Measurements from ENCODE around the gene PRUNE2. TPM values are rescaled to one million over a fixed set of nuclear protein-coding genes. Genes with fewer than 3 reads are reported as not detected.

PRUNE2 gene
- polyA plus RNA-seq, 1 of the 3 experiments (the other 2 are of a cell fraction), result 13.0 TPM

- 27% methylated on average over 3 of the region's 3 CpGs for WGBS (ENCODE audit: low lambda C conversion rate)
- no peak overlapping the region for H3K4me2 ChIP-seq
- CTCF ChIA-PET, result interaction anchor here (0.7 to 1.3 kb wide), 2 partner anchors 212 to 240 kb away, joined by 3 read pairs; no protein-coding TSS in a partner anchor
Measured at GRCh38 chr9:76756941-76757673, 148.8 kb downstream of the PRUNE2 start.

More at GRCh38 chr9:76756941-76757673, 148.8 kb downstream of the PRUNE2 start:
- Histone ChIP-seq H3K79me2 (ENCODE audit: insufficient read depth) (no peaks in the 10 kb centered on the region), H3K36me3 (replicated peaks in 1 of 2; ENCODE audit: control insufficient read depth in 1 of 2, insufficient read depth in 2 of 2, low read length in 1 of 2) (no peaks in the 10 kb centered on the region), H3K4me1 (ENCODE audit: control insufficient read depth in 1 of 2, insufficient read depth in 2 of 2, low read depth in 1 of 2, low read length in 1 of 2) (no peaks in the 10 kb centered on the region), H3K9me2 (no peaks in the 10 kb centered on the region), H3F3A (replicated peaks; ENCODE audit: insufficient read depth) (no peaks in the 10 kb centered on the region), H3K27ac (ENCODE audit: low read depth in 2 of 2, low read length in 1 of 2) (no peak overlapping the region), H3K4me3 (ENCODE audit: low read depth in 2 of 2, low read length in 1 of 2) (no peak overlapping the region), H3K9me3 (no peaks in the 10 kb centered on the region), H3K9ac (no peak overlapping the region), H4K20me1 (ENCODE audit: insufficient read depth) (no peaks in the 10 kb centered on the region), H3K27me3 (ENCODE audit: insufficient read depth) (peaks cover 47% of the 10 kb centered on the region), H2AFZ (ENCODE audit: low read depth) (no peak overlapping the region)
- POLR2A ChIA-PET, result no interaction called here
- TF ChIP-seq TAF1 (IDR thresholded peaks at IDR 0.05; ENCODE audit: borderline replicate concordance, low read depth, low read length) (no peak), RXRA (IDR thresholded peaks at IDR 0.05; ENCODE audit: borderline replicate concordance, low read depth) (no peak), JUND (IDR thresholded peaks at IDR 0.05) (no peak), TEAD4 (IDR thresholded peaks at IDR 0.05; ENCODE audit: borderline replicate concordance, insufficient read depth) (no peak), FOSL2 (IDR thresholded peaks at IDR 0.05; ENCODE audit: borderline replicate concordance, low read depth) (no peak), TCF12 (IDR thresholded peaks at IDR 0.05) (no peak), FOXM1 (IDR thresholded peaks at IDR 0.05; ENCODE audit: low read depth) (no peak), GABPA (IDR thresholded peaks at IDR 0.05; ENCODE audit: low read depth) (no peak), ZBTB33 (IDR thresholded peaks at IDR 0.05; ENCODE audit: borderline replicate concordance, low read depth) (no peak), MXI1 (IDR thresholded peaks at IDR 0.05; ENCODE audit: low read depth, low read length) (no peak), RCOR1 (IDR thresholded peaks at IDR 0.05; ENCODE audit: low read length) (no peak), EP300 (IDR thresholded peaks at IDR 0.05; ENCODE audit: borderline replicate concordance in 1 of 2, low read depth in 1 of 2, low read length in 1 of 2) (no peak), NRF1 (IDR thresholded peaks at IDR 0.05; ENCODE audit: low read depth, low read length) (no peak), RAD21 (IDR thresholded peaks at IDR 0.05; ENCODE audit: low read length) (no peak), REST (IDR thresholded peaks at IDR 0.05; ENCODE audit: low read depth, low read length) (no peak)
- TF ChIP-seq, protein P1, sequence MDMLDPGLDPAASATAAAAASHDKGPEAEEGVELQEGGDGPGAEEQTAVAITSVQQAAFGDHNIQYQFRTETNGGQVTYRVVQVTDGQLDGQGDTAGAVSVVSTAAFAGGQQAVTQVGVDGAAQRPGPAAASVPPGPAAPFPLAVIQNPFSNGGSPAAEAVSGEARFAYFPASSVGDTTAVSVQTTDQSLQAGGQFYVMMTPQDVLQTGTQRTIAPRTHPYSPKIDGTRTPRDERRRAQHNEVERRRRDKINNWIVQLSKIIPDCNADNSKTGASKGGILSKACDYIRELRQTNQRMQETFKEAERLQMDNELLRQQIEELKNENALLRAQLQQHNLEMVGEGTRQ (IDR thresholded peaks at IDR 0.05; ENCODE audit: borderline replicate concordance, low read depth, low read length), result no peak
- TF ChIP-seq, protein P2, sequence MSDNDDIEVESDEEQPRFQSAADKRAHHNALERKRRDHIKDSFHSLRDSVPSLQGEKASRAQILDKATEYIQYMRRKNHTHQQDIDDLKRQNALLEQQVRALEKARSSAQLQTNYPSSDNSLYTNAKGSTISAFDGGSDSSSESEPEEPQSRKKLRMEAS (IDR thresholded peaks at IDR 0.05; ENCODE audit: low read depth), result no peak
- TF ChIP-seq, protein P3, sequence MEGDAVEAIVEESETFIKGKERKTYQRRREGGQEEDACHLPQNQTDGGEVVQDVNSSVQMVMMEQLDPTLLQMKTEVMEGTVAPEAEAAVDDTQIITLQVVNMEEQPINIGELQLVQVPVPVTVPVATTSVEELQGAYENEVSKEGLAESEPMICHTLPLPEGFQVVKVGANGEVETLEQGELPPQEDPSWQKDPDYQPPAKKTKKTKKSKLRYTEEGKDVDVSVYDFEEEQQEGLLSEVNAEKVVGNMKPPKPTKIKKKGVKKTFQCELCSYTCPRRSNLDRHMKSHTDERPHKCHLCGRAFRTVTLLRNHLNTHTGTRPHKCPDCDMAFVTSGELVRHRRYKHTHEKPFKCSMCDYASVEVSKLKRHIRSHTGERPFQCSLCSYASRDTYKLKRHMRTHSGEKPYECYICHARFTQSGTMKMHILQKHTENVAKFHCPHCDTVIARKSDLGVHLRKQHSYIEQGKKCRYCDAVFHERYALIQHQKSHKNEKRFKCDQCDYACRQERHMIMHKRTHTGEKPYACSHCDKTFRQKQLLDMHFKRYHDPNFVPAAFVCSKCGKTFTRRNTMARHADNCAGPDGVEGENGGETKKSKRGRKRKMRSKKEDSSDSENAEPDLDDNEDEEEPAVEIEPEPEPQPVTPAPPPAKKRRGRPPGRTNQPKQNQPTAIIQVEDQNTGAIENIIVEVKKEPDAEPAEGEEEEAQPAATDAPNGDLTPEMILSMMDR (IDR thresholded peaks at IDR 0.05), result no peak
- DNase-seq, result no peak
